Measurements from ENCODE around the gene SPIN1.

The SPIN1 gene

GRCh38 chr9:88420227-88420626 is 32.0 kb downstream of the SPIN1 start:
- TF ChIP-seq ZFX (IDR thresholded peaks at IDR 0.05): no peak
- no peak for TF ChIP-seq CTCF (conservative IDR thresholded peaks at IDR 0.05)
- H3K27ac ChIP-seq: no peak overlapping the region

GRCh38 chr9:88421348-88421747 is 33.1 kb downstream of the SPIN1 start:
- TF ChIP-seq ZFX (IDR thresholded peaks at IDR 0.05) (no peak), CTCF (conservative IDR thresholded peaks at IDR 0.05) (no peak)
- H3K27ac ChIP-seq: no peak overlapping the region

GRCh38 chr9:88425538-88425950 is 37.3 kb downstream of the SPIN1 start:
- TF ChIP-seq ZFX (IDR thresholded peaks at IDR 0.05): no peak
- no peak for TF ChIP-seq CTCF (conservative IDR thresholded peaks at IDR 0.05)
- no peak overlapping the region for H3K27ac ChIP-seq

- no peak overlapping the region for H3K27ac ChIP-seq
- no peak for TF ChIP-seq CTCF (conservative IDR thresholded peaks at IDR 0.05)
- TF ChIP-seq ZFX (IDR thresholded peaks at IDR 0.05): no peak
Observed at GRCh38 chr9:88426651-88427050, 38.4 kb downstream of the SPIN1 start.

- no peak overlapping the region for H3K27ac ChIP-seq
Observed at GRCh38 chr9:88429595-88430430, 41.6 kb downstream of the SPIN1 start.

GRCh38 chr9:88433583-88434255 is 45.5 kb downstream of the SPIN1 start:
- no peak overlapping the region for H3K27ac ChIP-seq

More at GRCh38 chr9:88429595-88430430, 41.6 kb downstream of the SPIN1 start:
- TF ChIP-seq CTCF (conservative IDR thresholded peaks at IDR 0.05) (no peak), ZFX (IDR thresholded peaks at IDR 0.05) (no peak)

More at GRCh38 chr9:88433583-88434255, 45.5 kb downstream of the SPIN1 start:
- TF ChIP-seq CTCF (conservative IDR thresholded peaks at IDR 0.05): no peak
- TF ChIP-seq ZFX (IDR thresholded peaks at IDR 0.05): no peak

Data from C4-2B (cell line).